ENCODE data around the gene AMOT.

DNA sequence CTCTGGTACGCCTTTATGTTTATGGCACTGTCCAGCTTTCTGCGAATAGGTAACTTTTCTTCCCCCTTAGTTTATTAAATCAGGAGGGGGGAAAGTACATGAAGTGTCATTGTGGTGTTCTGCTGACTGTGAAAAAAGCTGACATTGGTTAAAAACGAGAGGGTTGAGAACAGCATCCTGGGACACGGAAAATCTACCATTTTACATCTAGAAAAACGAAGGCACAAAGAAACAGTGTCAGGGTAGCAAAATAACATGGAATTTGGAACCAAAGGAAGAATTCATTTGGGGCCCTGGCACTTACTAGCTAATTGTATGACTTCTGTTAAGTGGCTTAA, 1.2 kb upstream of the AMOT start:
- TF ChIP-seq EZH2 (IDR thresholded peaks at IDR 0.05; ENCODE audit: low read length, unreplicated experiment) (no peak), EZH2phosphoT487 (IDR thresholded peaks at IDR 0.05; ENCODE audit: borderline replicate concordance, low read length) (no peak)
- TF ChIP-seq, protein P1, sequence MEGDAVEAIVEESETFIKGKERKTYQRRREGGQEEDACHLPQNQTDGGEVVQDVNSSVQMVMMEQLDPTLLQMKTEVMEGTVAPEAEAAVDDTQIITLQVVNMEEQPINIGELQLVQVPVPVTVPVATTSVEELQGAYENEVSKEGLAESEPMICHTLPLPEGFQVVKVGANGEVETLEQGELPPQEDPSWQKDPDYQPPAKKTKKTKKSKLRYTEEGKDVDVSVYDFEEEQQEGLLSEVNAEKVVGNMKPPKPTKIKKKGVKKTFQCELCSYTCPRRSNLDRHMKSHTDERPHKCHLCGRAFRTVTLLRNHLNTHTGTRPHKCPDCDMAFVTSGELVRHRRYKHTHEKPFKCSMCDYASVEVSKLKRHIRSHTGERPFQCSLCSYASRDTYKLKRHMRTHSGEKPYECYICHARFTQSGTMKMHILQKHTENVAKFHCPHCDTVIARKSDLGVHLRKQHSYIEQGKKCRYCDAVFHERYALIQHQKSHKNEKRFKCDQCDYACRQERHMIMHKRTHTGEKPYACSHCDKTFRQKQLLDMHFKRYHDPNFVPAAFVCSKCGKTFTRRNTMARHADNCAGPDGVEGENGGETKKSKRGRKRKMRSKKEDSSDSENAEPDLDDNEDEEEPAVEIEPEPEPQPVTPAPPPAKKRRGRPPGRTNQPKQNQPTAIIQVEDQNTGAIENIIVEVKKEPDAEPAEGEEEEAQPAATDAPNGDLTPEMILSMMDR (conservative IDR thresholded peaks at IDR 0.05; ENCODE audit: low read depth, low read length) = no peak

Data from PC-3 (cell line).